ENCODE data around the gene MEGF6. TPM values are rescaled to one million over a fixed set of nuclear protein-coding genes. Genes with fewer than 3 reads are reported as not detected.

MEGF6 gene
- total RNA-seq, 1 experiment from 2014 or later: 21.3 TPM

- no peak overlapping the region for H2BK15ac ChIP-seq (ENCODE audit: low read depth, low read length)
- DNase-seq: no peak
- no peak overlapping the region for H4K8ac ChIP-seq (replicated peaks; ENCODE audit: insufficient read length, low read depth, low read length)
- no peaks in the 10 kb centered on the region; the same call in 1 of the 2 replicates for H3K4me1 ChIP-seq (ENCODE audit: insufficient read depth, low read length)
- no peak overlapping the region for H3K27ac ChIP-seq (ENCODE audit: insufficient read length, low read depth, low read length)
- H2BK120ac ChIP-seq (ENCODE audit: low read depth, low read length, poor library complexity, severe bottlenecking): no peak overlapping the region
- no peaks in the 10 kb centered on the region for H4K20me1 ChIP-seq (ENCODE audit: control insufficient read depth, insufficient read depth, insufficient read length)
- H3T11ph ChIP-seq (ENCODE audit: low read length): no peak overlapping the region
- no peak overlapping the region for H4K91ac ChIP-seq (ENCODE audit: insufficient read length, low read depth, low read length)
- no CpG with 5 or more reads among the region's 10 CpGs for whole genome bisulfite sequencing (ENCODE audit: extremely low coverage, insufficient read length, low lambda C conversion rate)
- no peaks in the 10 kb centered on the region for H3K9me3 ChIP-seq (ENCODE audit: control insufficient read depth, low read depth, low read length)
- H3K79me2 ChIP-seq (ENCODE audit: insufficient read depth, low read length): no peaks in the 10 kb centered on the region
- peaks cover 8 to 24% of the 10 kb centered on the region in 2 experiments for H3K4me1 Mint-ChIP-seq
- H2AK5ac ChIP-seq (ENCODE audit: insufficient read length, low read length): no peak overlapping the region
- no peaks in the 10 kb centered on the region; the same call in 1 of the 2 replicates for H3K27me3 ChIP-seq (ENCODE audit: insufficient read depth, low read length)
- TF ChIP-seq, protein P1, sequence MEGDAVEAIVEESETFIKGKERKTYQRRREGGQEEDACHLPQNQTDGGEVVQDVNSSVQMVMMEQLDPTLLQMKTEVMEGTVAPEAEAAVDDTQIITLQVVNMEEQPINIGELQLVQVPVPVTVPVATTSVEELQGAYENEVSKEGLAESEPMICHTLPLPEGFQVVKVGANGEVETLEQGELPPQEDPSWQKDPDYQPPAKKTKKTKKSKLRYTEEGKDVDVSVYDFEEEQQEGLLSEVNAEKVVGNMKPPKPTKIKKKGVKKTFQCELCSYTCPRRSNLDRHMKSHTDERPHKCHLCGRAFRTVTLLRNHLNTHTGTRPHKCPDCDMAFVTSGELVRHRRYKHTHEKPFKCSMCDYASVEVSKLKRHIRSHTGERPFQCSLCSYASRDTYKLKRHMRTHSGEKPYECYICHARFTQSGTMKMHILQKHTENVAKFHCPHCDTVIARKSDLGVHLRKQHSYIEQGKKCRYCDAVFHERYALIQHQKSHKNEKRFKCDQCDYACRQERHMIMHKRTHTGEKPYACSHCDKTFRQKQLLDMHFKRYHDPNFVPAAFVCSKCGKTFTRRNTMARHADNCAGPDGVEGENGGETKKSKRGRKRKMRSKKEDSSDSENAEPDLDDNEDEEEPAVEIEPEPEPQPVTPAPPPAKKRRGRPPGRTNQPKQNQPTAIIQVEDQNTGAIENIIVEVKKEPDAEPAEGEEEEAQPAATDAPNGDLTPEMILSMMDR (conservative IDR thresholded peaks at IDR 0.05): no peak
- peak overlapping the region; percentile 81 for H3K4me2 ChIP-seq (ENCODE audit: insufficient read depth, insufficient read length, low read length)
- H3K23ac ChIP-seq (ENCODE audit: insufficient read length, low read depth, low read length): no peak overlapping the region
- H3K23me2 ChIP-seq (ENCODE audit: insufficient read length, low read depth, low read length, poor library complexity, severe bottlenecking): peaks cover 5% of the 10 kb centered on the region
- H3K18ac ChIP-seq (ENCODE audit: insufficient read length, low read depth, low read length): no peak overlapping the region
- H3K4ac ChIP-seq (ENCODE audit: low read depth, low read length): no peak overlapping the region
- H3K27ac Mint-ChIP-seq: no peak overlapping the region
- H2AFZ ChIP-seq (ENCODE audit: low read length): no peak overlapping the region
- H2BK20ac ChIP-seq (ENCODE audit: low read depth, low read length, poor library complexity, severe bottlenecking): no peak overlapping the region
- no peaks in the 10 kb centered on the region for H3K79me1 ChIP-seq (ENCODE audit: insufficient read depth, low read depth, low read length, poor library complexity, severe bottlenecking)
- peak overlapping the region; percentile 70 to 83; a peak in 4 of 5 replicates for H3K4me3 Mint-ChIP-seq
- no peak overlapping the region for H4K5ac ChIP-seq (ENCODE audit: insufficient read length, low read depth, low read length)
- peaks cover 40% of the 10 kb centered on the region for H3K27me3 Mint-ChIP-seq (ENCODE audit: low read depth)
- no peaks in the 10 kb centered on the region; a peak in 1 of 5 replicates for H3K9me3 Mint-ChIP-seq
- H2BK5ac ChIP-seq (ENCODE audit: insufficient read length, low read length): no peak overlapping the region
- H2BK12ac ChIP-seq (ENCODE audit: insufficient read length, low read depth, low read length): no peak overlapping the region
- no peaks in the 10 kb centered on the region; a peak in 3 of 7 replicates for H3K36me3 Mint-ChIP-seq (ENCODE audit: insufficient read depth in 1 of 3, low read depth in 3 of 3)
- no peak overlapping the region for H3K9ac ChIP-seq (ENCODE audit: extremely low read depth, insufficient read length, low read length)
- H3K56ac ChIP-seq (ENCODE audit: insufficient read length, low read depth, low read length): no peak overlapping the region
- H3K14ac ChIP-seq (ENCODE audit: insufficient read depth, low read length): no peak overlapping the region
Observed at GRCh38 chr1:3531928-3532327, 79.4 kb downstream of the MEGF6 start.
